Neural progenitor cell (in vitro differentiated cells): ENCODE results near the gene ZNF346. TPM values are rescaled to one million over a fixed set of nuclear protein-coding genes. Genes with fewer than 3 reads are reported as not detected.

Experiments
- DNase-seq: peaks from one replicate; pipeline ENCODE4 v3.0.0-alpha.2; 2016; ENCODE audit warnings: low spot score
- H2AFZ ChIP-seq: fragments of 200-600 bp; sonication (generic); replicated peaks from 2 replicates; pipeline ENCODE4 v1.6.1; 2016; ENCODE audit warnings: antibody characterized with exemption
- H3F3A ChIP-seq: fragments of 200-600 bp; sonication (generic); 2 replicates; pipeline ENCODE4 v1.6.1; 2016; ENCODE audit warnings: antibody characterized with exemption, low read depth
- H3K27ac ChIP-seq: fragments of 200-600 bp; sonication (generic); 2 replicates; pipeline ENCODE4 v1.5.1; 2016; ENCODE audit warnings: mild to moderate bottlenecking
- H3K27me3 ChIP-seq: fragments of 200-600 bp; sonication (generic); 2 replicates; pipeline ENCODE4 v1.6.1; 2016; ENCODE audit warnings: mild to moderate bottlenecking, moderate library complexity
- H3K36me3 ChIP-seq: fragments of 200-600 bp; sonication (generic); 2 replicates; pipeline ENCODE4 v1.5.1; 2016
- H3K4me1 ChIP-seq: fragments of 200-600 bp; sonication (generic); 2 replicates; pipeline ENCODE4 v1.6.1; 2016; ENCODE audit warnings: mixed run types
- H3K4me2 ChIP-seq: fragments of 200-600 bp; sonication (generic); 2 replicates; pipeline ENCODE4 v1.6.1; 2016
- H3K4me3 ChIP-seq: fragments of 200-600 bp; sonication (generic); 2 replicates; pipeline ENCODE4 v1.5.1; 2016
- H3K79me2 ChIP-seq: fragments of 200-600 bp; sonication (generic); 2 replicates; pipeline ENCODE4 v1.6.1; 2016; ENCODE audit warnings: low read depth
- H3K9ac ChIP-seq: fragments of 200-600 bp; sonication (generic); 2 replicates; pipeline ENCODE4 v1.6.1; 2016
- H3K9me3 ChIP-seq: fragments of 200-600 bp; sonication (generic); 2 replicates; pipeline ENCODE4 v1.5.1; 2016; ENCODE audit warnings: low read depth
- H4K20me1 ChIP-seq: fragments of 200-600 bp; sonication (generic); 2 replicates; pipeline ENCODE4 v1.6.1; 2016; ENCODE audit warnings: low read depth
- H3K27ac Mint-ChIP-seq: 3 replicates; pipeline ENCODE4 v1.8.0; 2021; ENCODE audit warnings: mixed read lengths
- H3K27me3 Mint-ChIP-seq: 2 replicates; pipeline ENCODE4 v1.8.0; 2022; ENCODE audit warnings: low read depth, mild to moderate bottlenecking, inconsistent platforms, moderate library complexity, mixed read lengths; ENCODE audit not compliant: insufficient read depth
- H3K36me3 Mint-ChIP-seq: 3 replicates; pipeline ENCODE4 v1.8.0; 2021; ENCODE audit warnings: mixed read lengths
- H3K4me1 Mint-ChIP-seq: 3 replicates; pipeline ENCODE4 v1.8.0; 2021; ENCODE audit warnings: mixed read lengths
- H3K4me3 Mint-ChIP-seq: 3 replicates; pipeline ENCODE4 v1.8.0; 2021; ENCODE audit warnings: mild to moderate bottlenecking, moderate library complexity, mixed read lengths
- H3K9me3 Mint-ChIP-seq: 3 replicates; pipeline ENCODE4 v1.8.0; 2020; ENCODE audit warnings: mixed read lengths
- CTCF ChIP-seq: fragments of 200-600 bp; sonication (generic); IDR thresholded peaks from 2 replicates; pipeline ENCODE4 v1.5.1; 2017; ENCODE audit warnings: antibody characterized with exemption, mild to moderate bottlenecking
- EZH2 ChIP-seq: fragments of 200-600 bp; sonication (generic); IDR thresholded peaks from 2 replicates; pipeline ENCODE4 v1.6.1; 2017; ENCODE audit warnings: antibody characterized with exemption, mild to moderate bottlenecking, moderate library complexity
- EZH2phosphoT487 ChIP-seq: fragments of 200-600 bp; sonication (generic); IDR thresholded peaks from 2 replicates; pipeline ENCODE4 v1.6.1; 2017; ENCODE audit warnings: antibody characterized with exemption
- total RNA-seq: library from RNA; depleted of rRNA; stranded (reverse); fragments of >200 nt; gene quantifications from 2 replicates; pipeline ENCODE4 v1.2.3, GENCODE V29; 2015; ENCODE audit warnings: low replicate concordance

ZNF346 gene
- total RNA-seq, 1 donor from 2014 or later: 28.2 TPM

GRCh38 chr5:177071666-177072385, 49.3 kb downstream of the ZNF346 start:
- no peak overlapping the region for H3K4me3 ChIP-seq
- H3K4me1 Mint-ChIP-seq: peaks cover 10% of the 10 kb centered on the region
- peaks cover 2% of the 10 kb centered on the region for H3F3A ChIP-seq
- H3K27ac ChIP-seq: no peak overlapping the region
- no peaks in the 10 kb centered on the region for H3K79me2 ChIP-seq
- no peaks in the 10 kb centered on the region for H3K9me3 Mint-ChIP-seq
- no peaks in the 10 kb centered on the region for H3K36me3 Mint-ChIP-seq
- peak overlapping the region; percentile 53 for H3K4me2 ChIP-seq
- H3K27me3 Mint-ChIP-seq: peaks cover 9% of the 10 kb centered on the region
- peak; percentile 82 for DNase-seq
- H3K9ac ChIP-seq: no peak overlapping the region
- H4K20me1 ChIP-seq: no peaks in the 10 kb centered on the region
- TF ChIP-seq EZH2phosphoT487: no peak
- TF ChIP-seq EZH2: no peak
- peak; percentile 91 for TF ChIP-seq CTCF
- no peak overlapping the region for H2AFZ ChIP-seq
- H3K9me3 ChIP-seq: no peaks in the 10 kb centered on the region
- H3K27me3 ChIP-seq: no peaks in the 10 kb centered on the region
- peak overlapping the region; percentile 8 for H3K27ac Mint-ChIP-seq
- H3K4me3 Mint-ChIP-seq: no peak overlapping the region
- H3K4me1 ChIP-seq: no peaks in the 10 kb centered on the region
- H3K36me3 ChIP-seq: no peaks in the 10 kb centered on the region

GRCh38 chr5:177077335-177077734, 54.8 kb downstream of the ZNF346 start:
- Mint-ChIP-seq H3K4me3 (no peak overlapping the region), H3K27ac (peak overlapping the region; percentile 80), H3K36me3 (peaks cover 3% of the 10 kb centered on the region), H3K4me1 (peaks cover 4% of the 10 kb centered on the region), H3K9me3 (no peaks in the 10 kb centered on the region), H3K27me3 (peaks cover 10% of the 10 kb centered on the region)
- DNase-seq: no peak
- H3K79me2 ChIP-seq: no peaks in the 10 kb centered on the region
- H3K4me2 ChIP-seq: no peak overlapping the region
- H3K27me3 ChIP-seq: no peaks in the 10 kb centered on the region
- no peak overlapping the region for H3K4me3 ChIP-seq
- H3K9me3 ChIP-seq: no peaks in the 10 kb centered on the region
- H3K9ac ChIP-seq: no peak overlapping the region
- no peak overlapping the region for H3K27ac ChIP-seq
- no peak overlapping the region for H2AFZ ChIP-seq
- TF ChIP-seq CTCF: no peak
- no peak for TF ChIP-seq EZH2
- TF ChIP-seq EZH2phosphoT487: no peak
- peaks cover 10% of the 10 kb centered on the region for H3F3A ChIP-seq
- no peaks in the 10 kb centered on the region for H3K4me1 ChIP-seq
- H4K20me1 ChIP-seq: no peaks in the 10 kb centered on the region
- H3K36me3 ChIP-seq: no peaks in the 10 kb centered on the region

GRCh38 chr5:177079606-177080005, 57.1 kb downstream of the ZNF346 start:
- TF ChIP-seq CTCF: no peak
- no peak for TF ChIP-seq EZH2
- TF ChIP-seq EZH2phosphoT487: no peak
- no peak overlapping the region for H3K9ac ChIP-seq
- DNase-seq: no peak
- H3K27ac ChIP-seq: no peak overlapping the region
- H3K4me1 ChIP-seq: no peaks in the 10 kb centered on the region
- peaks cover 10% of the 10 kb centered on the region for H3K4me1 Mint-ChIP-seq
- H3F3A ChIP-seq: peaks cover 10% of the 10 kb centered on the region
- H3K27me3 ChIP-seq: no peaks in the 10 kb centered on the region
- peaks cover 14% of the 10 kb centered on the region for H3K27me3 Mint-ChIP-seq
- no peak overlapping the region for H3K4me3 ChIP-seq
- no peak overlapping the region for H2AFZ ChIP-seq
- H3K36me3 ChIP-seq: no peaks in the 10 kb centered on the region
- H3K27ac Mint-ChIP-seq: peak overlapping the region; percentile 66
- H3K4me3 Mint-ChIP-seq: no peak overlapping the region
- peaks cover 3% of the 10 kb centered on the region for H3K36me3 Mint-ChIP-seq
- no peak overlapping the region for H3K4me2 ChIP-seq
- H4K20me1 ChIP-seq: no peaks in the 10 kb centered on the region
- H3K9me3 Mint-ChIP-seq: no peaks in the 10 kb centered on the region
- H3K79me2 ChIP-seq: no peaks in the 10 kb centered on the region
- H3K9me3 ChIP-seq: no peaks in the 10 kb centered on the region
